HepG2 (cell line): ENCODE results near the gene PIGX. TPM values are rescaled to one million over a fixed set of nuclear protein-coding genes. Genes with fewer than 3 reads are reported as not detected.

ENCODE experiments used
- ARID5B ChIP-seq: IDR thresholded peaks from 2 replicates; pipeline ENCODE4 v1.4.0; 2020; ENCODE audit warnings: mild to moderate bottlenecking, missing genetic modification reagents
- ATF6 ChIP-seq: sonication (generic); formaldehyde crosslinking; conservative IDR thresholded peaks from 2 replicates; pipeline ENCODE4 v1.4.0; 2020; ENCODE audit warnings: missing genetic modification reagents
- CREBL2 ChIP-seq: sonication (generic); formaldehyde crosslinking; IDR thresholded peaks from 2 replicates; pipeline ENCODE4 v1.8.1; 2023; ENCODE audit warnings: missing genetic modification reagents, mild to moderate bottlenecking, borderline replicate concordance
- DNMT1 ChIP-seq: sonication (generic); formaldehyde crosslinking; IDR thresholded peaks from 2 replicates; pipeline ENCODE4 v1.5.1; 2020; ENCODE audit warnings: mild to moderate bottlenecking, missing genetic modification reagents
- ELF3 ChIP-seq: IDR thresholded peaks from 2 replicates; pipeline ENCODE4 v1.6.1; 2016; ENCODE audit warnings: missing genetic modification reagents, missing compliant biosample characterization
- KDM6A ChIP-seq: IDR thresholded peaks from 2 replicates; pipeline ENCODE4 v1.6.1; 2016; ENCODE audit warnings: low read depth
- NR2F6 ChIP-seq, 2 experiments: IDR thresholded peaks; 2 replicates each; pipeline ENCODE4 v1.6.1; 2016; ENCODE audit warnings: antibody characterized with exemption in 1 of 2, mild to moderate bottlenecking in 1 of 2
- SIN3A ChIP-seq: IDR thresholded peaks from 2 replicates; pipeline ENCODE4 v1.6.1; 2011; ENCODE audit warnings: low read depth, mild to moderate bottlenecking, control low read depth, low read length, borderline replicate concordance
- SIX4 ChIP-seq: sonication (generic); formaldehyde crosslinking; IDR thresholded peaks from 2 replicates; pipeline ENCODE4 v1.4.0; 2020; ENCODE audit warnings: missing genetic modification reagents
- TBX2 ChIP-seq: sonication (generic); formaldehyde crosslinking; IDR thresholded peaks from 2 replicates; pipeline ENCODE4 v1.5.0; 2020; ENCODE audit warnings: missing genetic modification reagents, mild to moderate bottlenecking, borderline replicate concordance
- U2AF1 ChIP-seq: fragments of 200-400 bp; formaldehyde crosslinking; optimal IDR thresholded peaks from 2 replicates; pipeline ENCODE3; 2017; ENCODE audit warnings: mild to moderate bottlenecking, low read depth, low read length
- ZBTB33 ChIP-seq: sonication (generic); formaldehyde crosslinking; IDR thresholded peaks from 2 replicates; pipeline ENCODE4 v1.4.0; 2020; ENCODE audit warnings: missing genetic modification reagents
- ZBTB38 ChIP-seq: sonication (generic); formaldehyde crosslinking; IDR thresholded peaks from 2 replicates; pipeline ENCODE4 v1.5.1; 2020; ENCODE audit warnings: mild to moderate bottlenecking, missing genetic modification reagents
- ZFP1 ChIP-seq: IDR thresholded peaks from 2 replicates; pipeline ENCODE4 v1.6.1; 2016
- ZNF609 ChIP-seq: sonication (generic); formaldehyde crosslinking; IDR thresholded peaks from 2 replicates; pipeline ENCODE4 v1.4.0; 2020; ENCODE audit warnings: mild to moderate bottlenecking, missing genetic modification reagents, borderline replicate concordance
- polyA plus RNA-seq, 8 experiments: library from polyadenylated mRNA; depleted of rRNA in 3 of 8; stranded (reverse) in 7 of 8; unstranded in 1 of 8; fragments of >200 nt; fragmentation: Illumina TruSeq in 4 of 8; extraction: Trizol in 4 of 8; gene quantifications; 2 replicates each; pipeline versions ENCODE4 v1.2.1 to v1.2.3, GENCODE V29; 2011 to 2016; ENCODE audit warnings: low read depth in 4 of 8, missing spikeins in 1 of 8, mixed read lengths in 1 of 8; ENCODE audit not compliant: insufficient read depth in 1 of 8
- total RNA-seq, 5 experiments: library from RNA; depleted of rRNA; stranded (reverse); fragments of >200 nt; fragmentation: Illumina TruSeq; extraction: Trizol; gene quantifications; 2 replicates each; pipeline ENCODE4 v1.2.3, GENCODE V29; 2016; ENCODE audit warnings: low read depth in 1 of 5

PIGX gene
- total and polyA plus RNA-seq, 2 of the 13 experiments (the other 11 are each of a cell fraction or from before 2014, with no cell fraction given): 13.2 to 21.3 TPM

- no peak for TF ChIP-seq ATF6 (CRISPR knock-in tag)
- no peak for TF ChIP-seq ZBTB33 (CRISPR knock-in tag)
- no peak for TF ChIP-seq CREBL2 (CRISPR knock-in tag)
- TF ChIP-seq NR2F6 (IDR thresholded peaks at IDR 0.05): no peak
- no peak for TF ChIP-seq NR2F6 (CRISPR knock-in tag; IDR thresholded peaks at IDR 0.05)
- peak; percentile 9; the same call in 1 of the 2 replicates for TF ChIP-seq ELF3 (CRISPR knock-in tag)
- no peak; the same call in 1 of the 2 replicates for TF ChIP-seq DNMT1
- TF ChIP-seq ZBTB38: no peak
- TF ChIP-seq U2AF1: no peak
- TF ChIP-seq ARID5B (CRISPR knock-in tag): no peak
- TF ChIP-seq KDM6A (CRISPR knock-in tag): no peak
- peak; percentile 50; the same call in 1 of the 2 replicates for TF ChIP-seq TBX2 (CRISPR knock-in tag)
- no peak for TF ChIP-seq SIX4 (CRISPR knock-in tag)
- TF ChIP-seq SIN3A: peak; percentile 67; the same call in 1 of the 2 replicates
- TF ChIP-seq ZNF609 (CRISPR knock-in tag): no peak
- TF ChIP-seq ZFP1: no peak
These were observed at the start of gene PIGX, which contains the start of gene CEP19 (continued) for GRCh38 chr3:196711838-196712513.
